K562 (cell line): ENCODE results near the gene DDX20. TPM values are rescaled to one million over a fixed set of nuclear protein-coding genes. Genes with fewer than 3 reads are reported as not detected.

Experiments used
- ARID2 ChIP-seq: fragments of 450-650 bp; IDR thresholded peaks from 2 replicates; pipeline ENCODE4 v1.6.1; 2017; ENCODE audit warnings: antibody characterized with exemption, mild to moderate bottlenecking
- BHLHE40 ChIP-seq: IDR thresholded peaks from 2 replicates; pipeline ENCODE4 v1.6.1; 2011; ENCODE audit warnings: low read length, improper control_type of control experiment
- ESRRA ChIP-seq: fragments of 450-650 bp; IDR thresholded peaks from 2 replicates; pipeline ENCODE4 v1.6.1; 2014; ENCODE audit warnings: low read depth, mild to moderate bottlenecking, moderate library complexity, borderline replicate concordance
- FOXK1 ChIP-seq: sonication (generic); formaldehyde crosslinking; IDR thresholded peaks from 2 replicates; pipeline ENCODE4 v1.8.0; 2022; ENCODE audit warnings: missing genetic modification reagents, mild to moderate bottlenecking, borderline replicate concordance
- KDM1A ChIP-seq, 2 experiments: fragments of 450-650 bp; IDR thresholded peaks; 2 replicates each; pipeline ENCODE4 v1.6.1; 2016; ENCODE audit warnings: mild to moderate bottlenecking in 2 of 2
- THAP7 ChIP-seq: fragments of 250-450 bp; sonication (Bioruptor Pico); IDR thresholded peaks from 2 replicates; pipeline ENCODE4 v1.5.0; 2021
- ZFP30 ChIP-seq: fragments of 250-450 bp; sonication (Bioruptor Pico); IDR thresholded peaks from 2 replicates; pipeline ENCODE4 v1.8.0; 2022; ENCODE audit warnings: moderate library complexity, mild to moderate bottlenecking, inconsistent platforms, borderline replicate concordance
- ZNF146 ChIP-seq: IDR thresholded peaks from one replicate; pipeline ENCODE4 v1.6.1; 2018; ENCODE audit warnings: missing compliant biosample characterization; ENCODE audit not compliant: unreplicated experiment
- ZNF445 ChIP-seq: fragments of 250-450 bp; sonication (Bioruptor Pico); IDR thresholded peaks from 2 replicates; pipeline ENCODE4 v1.4.0; 2020; ENCODE audit warnings: low read depth, mild to moderate bottlenecking, moderate library complexity
- polyA plus RNA-seq, 8 experiments: library from polyadenylated mRNA; depleted of rRNA in 4 of 8; stranded (reverse) in 5 of 8; unstranded in 3 of 8; fragments of >200 nt; fragmentation: Nextera tagmentation in 2 of 8; fragmentation: Illumina TruSeq in 1 of 8; extraction: Ambion mirVana in 2 of 8; extraction: Trizol in 1 of 8; gene quantifications; 2 replicates each; pipeline versions ENCODE4 v1.2.1 to v1.2.3, GENCODE V29; 2011 to 2014; ENCODE audit warnings: inconsistent platforms in 1 of 8, missing spikeins in 1 of 8
- total RNA-seq, 7 experiments: library from RNA; depleted of rRNA in 6 of 7; stranded (reverse); fragments of >200 nt in 6 of 7; fragmentation: Illumina TruSeq in 2 of 7; extraction: Trizol in 2 of 7; gene quantifications; 2 replicates each; pipeline versions ENCODE4 v1.2.1 to v1.2.3, GENCODE V29; 2011 to 2021; ENCODE audit warnings: low replicate concordance in 1 of 7
- TF ChIP-seq, protein P1 (sequence below): fragments of 250-450 bp; sonication (Bioruptor Pico); IDR thresholded peaks from 2 replicates; pipeline ENCODE4 v1.5.0; 2021
- TF ChIP-seq, protein P2 (sequence below): sonication (generic); formaldehyde crosslinking; IDR thresholded peaks from 2 replicates; pipeline ENCODE4 v1.8.0; 2022; ENCODE audit warnings: missing genetic modification reagents, mild to moderate bottlenecking, borderline replicate concordance
- TF ChIP-seq, protein P3 (sequence below): fragments of 200-800 bp; sonication (Bioruptor generic); IDR thresholded peaks from 2 replicates; pipeline ENCODE4 v1.6.1; 2017; ENCODE audit warnings: missing genetic modification characterization, missing compliant biosample characterization
- TF ChIP-seq, protein P4 (sequence below): fragments of 450-650 bp; IDR thresholded peaks from 2 replicates; pipeline ENCODE4 v1.6.1; 2016; ENCODE audit warnings: missing biosample characterization, missing genetic modification characterization

Gene DDX20
- total and polyA plus RNA-seq, 9 of the 15 experiments (the other 6 are each of a cell fraction or from before 2014, with no cell fraction given) = 8.3 to 33.4 (median 24.5) TPM

DNA sequence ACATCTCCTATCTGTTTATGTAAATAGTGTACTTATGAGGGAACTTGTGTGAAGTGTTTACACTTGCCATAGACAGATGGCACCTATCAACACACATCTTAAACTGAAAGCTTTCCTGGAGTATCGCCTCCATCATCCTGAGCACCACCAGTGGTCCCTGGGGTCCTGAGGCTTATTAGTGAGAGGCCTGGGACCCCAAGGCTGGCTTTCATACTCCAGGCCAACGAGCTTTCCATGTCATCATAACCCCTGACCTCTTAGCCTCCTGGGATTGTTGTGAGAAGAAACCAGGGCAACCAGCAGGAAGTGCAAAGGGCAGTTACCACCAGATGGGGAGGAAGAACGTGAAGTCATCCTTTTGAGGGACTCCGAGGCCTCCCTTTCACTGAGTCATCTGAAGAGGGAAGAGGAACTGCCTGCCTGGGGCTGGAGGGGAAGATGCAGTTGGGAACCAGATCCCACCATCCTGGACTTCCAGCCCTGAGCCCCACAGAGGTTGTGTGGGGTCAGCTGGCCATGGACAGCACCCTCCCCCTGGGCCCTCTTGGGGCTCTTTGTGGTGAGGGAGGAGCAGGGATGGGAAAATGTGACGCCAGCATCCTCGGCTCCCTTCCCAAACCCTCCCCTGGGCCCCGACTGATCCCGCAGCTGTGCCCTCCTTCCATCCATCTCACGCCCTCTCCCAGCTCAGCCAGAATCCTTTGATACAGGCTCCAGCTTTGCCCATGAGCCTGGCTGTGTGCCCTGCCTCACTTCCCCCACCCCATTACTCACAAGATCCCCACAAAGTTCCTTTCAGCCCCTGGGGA lies 22.3 kb upstream of the DDX20 start (continued):
- TF ChIP-seq, protein P1, sequence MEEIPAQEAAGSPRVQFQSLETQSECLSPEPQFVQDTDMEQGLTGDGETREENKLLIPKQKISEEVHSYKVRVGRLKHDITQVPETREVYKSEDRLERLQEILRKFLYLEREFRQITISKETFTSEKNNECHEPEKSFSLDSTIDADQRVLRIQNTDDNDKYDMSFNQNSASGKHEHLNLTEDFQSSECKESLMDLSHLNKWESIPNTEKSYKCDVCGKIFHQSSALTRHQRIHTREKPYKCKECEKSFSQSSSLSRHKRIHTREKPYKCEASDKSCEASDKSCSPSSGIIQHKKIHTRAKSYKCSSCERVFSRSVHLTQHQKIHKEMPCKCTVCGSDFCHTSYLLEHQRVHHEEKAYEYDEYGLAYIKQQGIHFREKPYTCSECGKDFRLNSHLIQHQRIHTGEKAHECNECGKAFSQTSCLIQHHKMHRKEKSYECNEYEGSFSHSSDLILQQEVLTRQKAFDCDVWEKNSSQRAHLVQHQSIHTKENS (CRISPR knock-in tag) = no peak
- TF ChIP-seq ESRRA = no peak
- no peak for TF ChIP-seq ZFP30 (CRISPR knock-in tag)
- TF ChIP-seq ZNF146 (CRISPR knock-in tag) = no peak
- TF ChIP-seq, protein P2, sequence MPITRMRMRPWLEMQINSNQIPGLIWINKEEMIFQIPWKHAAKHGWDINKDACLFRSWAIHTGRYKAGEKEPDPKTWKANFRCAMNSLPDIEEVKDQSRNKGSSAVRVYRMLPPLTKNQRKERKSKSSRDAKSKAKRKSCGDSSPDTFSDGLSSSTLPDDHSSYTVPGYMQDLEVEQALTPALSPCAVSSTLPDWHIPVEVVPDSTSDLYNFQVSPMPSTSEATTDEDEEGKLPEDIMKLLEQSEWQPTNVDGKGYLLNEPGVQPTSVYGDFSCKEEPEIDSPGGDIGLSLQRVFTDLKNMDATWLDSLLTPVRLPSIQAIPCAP = no peak
- TF ChIP-seq, protein P3, sequence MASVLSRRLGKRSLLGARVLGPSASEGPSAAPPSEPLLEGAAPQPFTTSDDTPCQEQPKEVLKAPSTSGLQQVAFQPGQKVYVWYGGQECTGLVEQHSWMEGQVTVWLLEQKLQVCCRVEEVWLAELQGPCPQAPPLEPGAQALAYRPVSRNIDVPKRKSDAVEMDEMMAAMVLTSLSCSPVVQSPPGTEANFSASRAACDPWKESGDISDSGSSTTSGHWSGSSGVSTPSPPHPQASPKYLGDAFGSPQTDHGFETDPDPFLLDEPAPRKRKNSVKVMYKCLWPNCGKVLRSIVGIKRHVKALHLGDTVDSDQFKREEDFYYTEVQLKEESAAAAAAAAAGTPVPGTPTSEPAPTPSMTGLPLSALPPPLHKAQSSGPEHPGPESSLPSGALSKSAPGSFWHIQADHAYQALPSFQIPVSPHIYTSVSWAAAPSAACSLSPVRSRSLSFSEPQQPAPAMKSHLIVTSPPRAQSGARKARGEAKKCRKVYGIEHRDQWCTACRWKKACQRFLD (CRISPR knock-in tag) = peak; percentile 57
- no peak for TF ChIP-seq THAP7 (CRISPR knock-in tag)
- no peak for TF ChIP-seq FOXK1 (CRISPR knock-in tag)
- no peak for TF ChIP-seq ARID2
- TF ChIP-seq ZNF445 (CRISPR knock-in tag) = no peak
- TF ChIP-seq BHLHE40 = no peak; the same call in none of the 2 replicates
- TF ChIP-seq, protein P4, sequence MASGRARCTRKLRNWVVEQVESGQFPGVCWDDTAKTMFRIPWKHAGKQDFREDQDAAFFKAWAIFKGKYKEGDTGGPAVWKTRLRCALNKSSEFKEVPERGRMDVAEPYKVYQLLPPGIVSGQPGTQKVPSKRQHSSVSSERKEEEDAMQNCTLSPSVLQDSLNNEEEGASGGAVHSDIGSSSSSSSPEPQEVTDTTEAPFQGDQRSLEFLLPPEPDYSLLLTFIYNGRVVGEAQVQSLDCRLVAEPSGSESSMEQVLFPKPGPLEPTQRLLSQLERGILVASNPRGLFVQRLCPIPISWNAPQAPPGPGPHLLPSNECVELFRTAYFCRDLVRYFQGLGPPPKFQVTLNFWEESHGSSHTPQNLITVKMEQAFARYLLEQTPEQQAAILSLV (tag) = no peak
- TF ChIP-seq KDM1A (IDR thresholded peaks at IDR 0.05) = no peak
